IMR-90 (cell line): ENCODE results near the gene KCNH2. TPM values are rescaled to one million over a fixed set of nuclear protein-coding genes. Genes with fewer than 3 reads are reported as not detected.

Experiments
- ATAC-seq: fragments of 200-7000 bp; cut with Tn5 transposase; 2 replicates; pipeline ENCODE4 v1.9.1; 2020; ENCODE audit warnings: low read depth, mild to moderate bottlenecking, moderate library complexity
- BruUV-seq: library from RNA; stranded (reverse); fragments of 400-500 nt; replicated peaks from 2 replicates; lab custom pipeline; 2021; lab: Mats Ljungman, UMichigan
- CTCF ChIA-PET: fragments of 300-600 bp; formaldehyde crosslinking; extraction: SDS; loops from one replicate; lab custom pipeline; 2021; ENCODE audit warnings: antibody characterized with exemption; lab: Yijun Ruan, JAX
- POLR2A ChIA-PET: fragments of 300-600 bp; sonication (Branson Sonifier 250); formaldehyde crosslinking; loops from one replicate; lab custom pipeline; 2022; ENCODE audit warnings: antibody characterized with exemption; ENCODE audit not compliant: unreplicated experiment; lab: Charles Lee
- DNase-seq: peaks from one replicate; pipeline ENCODE4 v3.0.0; 2013
- H2AFZ ChIP-seq: replicated peaks from 2 replicates; pipeline ENCODE3; 2013; ENCODE audit warnings: low read length, mild to moderate bottlenecking; ENCODE audit not compliant: poor library complexity
- H2AK5ac ChIP-seq: 2 replicates; pipeline ENCODE4 v1.6.1; 2013; ENCODE audit warnings: low read depth, low read length, inconsistent platforms
- H2AK9ac ChIP-seq: replicated peaks from 2 replicates; pipeline ENCODE3; 2013; ENCODE audit warnings: mild to moderate bottlenecking, low read depth, low read length, moderate library complexity; ENCODE audit not compliant: poor library complexity
- H2BK120ac ChIP-seq: 2 replicates; pipeline ENCODE4 v1.6.1; 2013; ENCODE audit warnings: low read depth, low read length, inconsistent platforms
- H2BK15ac ChIP-seq: 3 replicates; pipeline ENCODE4 v1.6.1; 2013; ENCODE audit warnings: low read depth, low read length, inconsistent platforms
- H2BK20ac ChIP-seq: 2 replicates; pipeline ENCODE4 v1.6.1; 2013; ENCODE audit warnings: low read depth, mild to moderate bottlenecking, inconsistent platforms, low read length, moderate library complexity
- H2BK5ac ChIP-seq: 2 replicates; pipeline ENCODE4 v1.6.1; 2013; ENCODE audit warnings: mild to moderate bottlenecking, low read depth, low read length, inconsistent platforms; ENCODE audit not compliant: poor library complexity, severe bottlenecking
- H3K14ac ChIP-seq: replicated peaks from 2 replicates; pipeline ENCODE4 v1.6.1; 2013; ENCODE audit warnings: low read depth, low read length, inconsistent platforms
- H3K18ac ChIP-seq: 2 replicates; pipeline ENCODE4 v1.6.1; 2013; ENCODE audit warnings: low read depth, low read length, control low read depth
- H3K23ac ChIP-seq: 2 replicates; pipeline ENCODE4 v1.6.1; 2013; ENCODE audit warnings: low read depth, low read length, inconsistent platforms
- H3K27ac ChIP-seq: 2 replicates; pipeline ENCODE4 v1.5.1; 2013; ENCODE audit warnings: mild to moderate bottlenecking, control low read depth, low read length; ENCODE audit not compliant: insufficient read depth
- H3K27me3 ChIP-seq: 2 replicates; pipeline ENCODE4 v1.6.1; 2013; ENCODE audit warnings: low read length; ENCODE audit not compliant: control insufficient read depth, insufficient read depth
- H3K36me3 ChIP-seq: 2 replicates; pipeline ENCODE4 v1.6.1; 2013; ENCODE audit warnings: low read length, mixed read lengths; ENCODE audit not compliant: control insufficient read depth, insufficient read depth
- H3K4ac ChIP-seq: 2 replicates; pipeline ENCODE4 v1.6.1; 2013; ENCODE audit warnings: low read depth, low read length, inconsistent platforms
- H3K4me1 ChIP-seq: 2 replicates; pipeline ENCODE4 v1.6.1; 2013; ENCODE audit warnings: low read length, mixed read lengths; ENCODE audit not compliant: control insufficient read depth, insufficient read depth
- H3K4me2 ChIP-seq: 2 replicates; pipeline ENCODE4 v1.6.1; 2013; ENCODE audit warnings: low read depth, mild to moderate bottlenecking, control low read depth, low read length, moderate library complexity
- H3K4me3 ChIP-seq: 2 replicates; pipeline ENCODE4 v1.5.1; 2013; ENCODE audit warnings: low read depth, mild to moderate bottlenecking, control low read depth, low read length, moderate library complexity; ENCODE audit not compliant: insufficient read depth
- H3K56ac ChIP-seq: 2 replicates; pipeline ENCODE4 v1.6.1; 2013; ENCODE audit warnings: low read length, inconsistent platforms; ENCODE audit not compliant: insufficient read depth; ENCODE audit errors: extremely low read depth
- H3K79me1 ChIP-seq, 2 experiments: 2 replicates each; pipeline ENCODE4 v1.6.1; 2013; ENCODE audit warnings: low read length in 2 of 2, inconsistent platforms in 1 of 2, low read depth in 1 of 2
- H3K9ac ChIP-seq: 2 replicates; pipeline ENCODE4 v1.6.1; 2013; ENCODE audit warnings: low read depth, low read length, control low read depth
- H3K9me1 ChIP-seq: 2 replicates; pipeline ENCODE4 v1.6.1; 2013; ENCODE audit warnings: low read length, inconsistent platforms; ENCODE audit not compliant: insufficient read depth
- H3K9me3 ChIP-seq: 2 replicates; pipeline ENCODE4 v1.6.1; 2013; ENCODE audit warnings: low read length; ENCODE audit not compliant: control insufficient read depth, insufficient read depth
- H4K20me1 ChIP-seq: 2 replicates; pipeline ENCODE4 v1.6.1; 2013; ENCODE audit warnings: low read length, inconsistent platforms; ENCODE audit not compliant: insufficient read depth
- H4K5ac ChIP-seq: 2 replicates; pipeline ENCODE4 v1.6.1; 2013; ENCODE audit warnings: mild to moderate bottlenecking, low read depth, low read length, control low read depth
- H4K8ac ChIP-seq, 2 experiments: 2 replicates each; pipeline ENCODE4 v1.6.1; 2013; ENCODE audit warnings: low read depth in 2 of 2, low read length in 2 of 2, control low read depth in 1 of 2, inconsistent platforms in 1 of 2
- H4K91ac ChIP-seq: 2 replicates; pipeline ENCODE4 v1.6.1; 2013; ENCODE audit warnings: low read depth, low read length, inconsistent platforms; ENCODE audit not compliant: insufficient read depth
- BHLHE40 ChIP-seq: fragments of 150-350 bp; IDR thresholded peaks from 2 replicates; pipeline ENCODE4 v1.6.1; 2016; ENCODE audit warnings: mild to moderate bottlenecking, low read depth, low read length
- CEBPB ChIP-seq: IDR thresholded peaks from 2 replicates; pipeline ENCODE4 v1.6.1; 2012; ENCODE audit warnings: low read depth, low read length, improper control_type of control experiment
- CHD1 ChIP-seq: IDR thresholded peaks from 2 replicates; pipeline ENCODE4 v1.6.1; 2012; ENCODE audit warnings: low read depth, low read length, improper control_type of control experiment
- ELK1 ChIP-seq: fragments of 150-350 bp; IDR thresholded peaks from 2 replicates; pipeline ENCODE4 v1.6.1; 2016; ENCODE audit warnings: low read depth, mild to moderate bottlenecking, low read length, moderate library complexity, borderline replicate concordance
- FOS ChIP-seq: fragments of 150-350 bp; IDR thresholded peaks from 2 replicates; pipeline ENCODE4 v1.6.1; 2016; ENCODE audit warnings: low read depth, low read length
- MAFK ChIP-seq: IDR thresholded peaks from 2 replicates; pipeline ENCODE4 v1.6.1; 2012; ENCODE audit warnings: low read depth, low read length, improper control_type of control experiment
- MXI1 ChIP-seq: IDR thresholded peaks from 2 replicates; pipeline ENCODE4 v1.6.1; 2012; ENCODE audit warnings: low read depth, mild to moderate bottlenecking, low read length, moderate library complexity, borderline replicate concordance
- NFE2L2 ChIP-seq: fragments of 150-350 bp; IDR thresholded peaks from 2 replicates; pipeline ENCODE4 v1.6.1; 2016; ENCODE audit warnings: low read depth, mild to moderate bottlenecking, low read length
- RFX5 ChIP-seq: IDR thresholded peaks from 2 replicates; pipeline ENCODE4 v1.8.0; 2012; ENCODE audit warnings: low read depth, mild to moderate bottlenecking, low read length, moderate library complexity
- SMC3 ChIP-seq: fragments of 150-350 bp; IDR thresholded peaks from 2 replicates; pipeline ENCODE4 v1.6.1; 2016; ENCODE audit warnings: low read depth, mild to moderate bottlenecking, antibody characterized with exemption, low read length, moderate library complexity
- USF2 ChIP-seq: fragments of 150-350 bp; IDR thresholded peaks from 2 replicates; pipeline ENCODE4 v1.6.1; 2017; ENCODE audit warnings: mild to moderate bottlenecking, antibody characterized with exemption, low read length, low read depth
- WGBS, 2 experiments: methylation state at CpG; one replicate each; pipeline versions ENCODE4 v1.1.5 to v1.1.7; 2013; ENCODE audit warnings: missing lambda C conversion rate in 2 of 2; ENCODE audit not compliant: insufficient read length in 1 of 2; ENCODE audit errors: extremely low coverage in 2 of 2; 5-methylcytosine and 5-hydroxymethylcytosine counted together
- dilution Hi-C: fragments of 300-500 bp; cut with HindIII; formaldehyde crosslinking; loops from one replicate; pipeline ENCODE4 v1.14.3; 2018; ENCODE audit warnings: low sequenced_read_pairs; ENCODE audit not compliant: unreplicated experiment
- in situ Hi-C: fragments of 300-500 bp; cut with MboI; formaldehyde crosslinking; loops from 3 replicates; pipeline ENCODE4 v1.14.3; 2019; ENCODE audit warnings: low sequenced_read_pairs, inconsistent platforms, mixed read lengths
- intact Hi-C: fragments of 100-400 bp; cut with micrococcal nuclease; formaldehyde crosslinking; loops from 2 replicates; pipeline ENCODE4 v1.10.0; 2022
- polyA plus RNA-seq, 3 experiments: library from polyadenylated mRNA; depleted of rRNA; stranded (reverse); fragments of >200 nt; gene quantifications; 2 replicates each; pipeline ENCODE4 v1.2.3, GENCODE V29; 2012; ENCODE audit warnings: low replicate concordance in 1 of 3
- total RNA-seq: library from RNA; depleted of rRNA; stranded (reverse); fragments of >200 nt; gene quantifications from 2 replicates; pipeline ENCODE4 v1.2.3, GENCODE V29; 2012
- TF ChIP-seq, protein P1 (sequence below): conservative IDR thresholded peaks from 2 replicates; pipeline ENCODE4 v1.5.1; 2012; ENCODE audit warnings: mild to moderate bottlenecking, low read depth, low read length, improper control_type of control experiment

KCNH2 gene
- total and polyA plus RNA-seq, 2 of the 4 experiments (the other 2 are of a cell fraction): 0.90 to 2.1 TPM

- no TSS peak for BruUV-seq
Observed at GRCh38 chr7:150914196-150914595, 63.9 kb downstream of the KCNH2 start.

More at GRCh38 chr7:150914196-150914595, 63.9 kb downstream of the KCNH2 start:
- DNase-seq: no peak
- H3K56ac ChIP-seq: no peak overlapping the region
- H2BK5ac ChIP-seq: no peak overlapping the region
- intact Hi-C loops: no loop called here
- H3K4me3 ChIP-seq: no peak overlapping the region
- no peak overlapping the region for H4K8ac ChIP-seq
- H4K91ac ChIP-seq: no peak overlapping the region
- no peak overlapping the region for H3K27ac ChIP-seq
- dilution Hi-C loops: no loop called here
- no peak overlapping the region for H3K18ac ChIP-seq
- H3K9me1 ChIP-seq: no peaks in the 10 kb centered on the region
- H2AK9ac ChIP-seq: no peak overlapping the region
- in situ Hi-C loops: no loop called here
- no peaks in the 10 kb centered on the region for H3K79me1 ChIP-seq
- no peak overlapping the region for H2BK20ac ChIP-seq
- peaks cover 26% of the 10 kb centered on the region; the same call in 1 of the 2 replicates for H3K27me3 ChIP-seq
- no peak for TF ChIP-seq CHD1
- no peak for TF ChIP-seq RFX5
- no peak for TF ChIP-seq MAFK
- TF ChIP-seq NFE2L2: no peak
- TF ChIP-seq MXI1: no peak
- TF ChIP-seq BHLHE40: no peak
- no peak for TF ChIP-seq FOS
- TF ChIP-seq USF2: no peak
- TF ChIP-seq SMC3: no peak
- TF ChIP-seq, protein P1, sequence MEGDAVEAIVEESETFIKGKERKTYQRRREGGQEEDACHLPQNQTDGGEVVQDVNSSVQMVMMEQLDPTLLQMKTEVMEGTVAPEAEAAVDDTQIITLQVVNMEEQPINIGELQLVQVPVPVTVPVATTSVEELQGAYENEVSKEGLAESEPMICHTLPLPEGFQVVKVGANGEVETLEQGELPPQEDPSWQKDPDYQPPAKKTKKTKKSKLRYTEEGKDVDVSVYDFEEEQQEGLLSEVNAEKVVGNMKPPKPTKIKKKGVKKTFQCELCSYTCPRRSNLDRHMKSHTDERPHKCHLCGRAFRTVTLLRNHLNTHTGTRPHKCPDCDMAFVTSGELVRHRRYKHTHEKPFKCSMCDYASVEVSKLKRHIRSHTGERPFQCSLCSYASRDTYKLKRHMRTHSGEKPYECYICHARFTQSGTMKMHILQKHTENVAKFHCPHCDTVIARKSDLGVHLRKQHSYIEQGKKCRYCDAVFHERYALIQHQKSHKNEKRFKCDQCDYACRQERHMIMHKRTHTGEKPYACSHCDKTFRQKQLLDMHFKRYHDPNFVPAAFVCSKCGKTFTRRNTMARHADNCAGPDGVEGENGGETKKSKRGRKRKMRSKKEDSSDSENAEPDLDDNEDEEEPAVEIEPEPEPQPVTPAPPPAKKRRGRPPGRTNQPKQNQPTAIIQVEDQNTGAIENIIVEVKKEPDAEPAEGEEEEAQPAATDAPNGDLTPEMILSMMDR: no peak
- TF ChIP-seq CEBPB: no peak
- no peak for TF ChIP-seq ELK1
- H4K5ac ChIP-seq: no peak overlapping the region
- no peaks in the 10 kb centered on the region for H4K20me1 ChIP-seq
- H3K9ac ChIP-seq: no peak overlapping the region
- 50% methylated on average over 1 of the region's 6 CpGs; no CpG with 5 or more reads in 1 of the 2 experiments for WGBS, 2 experiments
- no peak for ATAC-seq
- H2BK15ac ChIP-seq: no peak overlapping the region
- H3K14ac ChIP-seq: no peak overlapping the region
- no peak overlapping the region for H2BK120ac ChIP-seq
- no peaks in the 10 kb centered on the region for H3K4me1 ChIP-seq
- H3K4ac ChIP-seq: no peak overlapping the region
- ChIA-PET CTCF (no interaction called here), POLR2A (no interaction called here)
- no peak overlapping the region for H2AK5ac ChIP-seq
- H3K4me2 ChIP-seq: no peak overlapping the region
- H3K23ac ChIP-seq: no peak overlapping the region
- H2AFZ ChIP-seq: no peak overlapping the region
- no peaks in the 10 kb centered on the region for H3K36me3 ChIP-seq
- H3K9me3 ChIP-seq: no peaks in the 10 kb centered on the region
